Tibial nerve (tissue), 3 donors: Measurements from ENCODE around the gene ZNF207.

ENCODE experiments used
- CTCF ChIP-seq, 5 experiments: fragments of 200-600 bp in 3 of 5; fragments of 450-650 bp in 2 of 5; sonication (generic) in 3 of 5; IDR thresholded peaks; one replicate each; pipeline ENCODE4 v1.5.1; 2016 to 2019; ENCODE audit warnings: antibody characterized with exemption in 5 of 5, mild to moderate bottlenecking in 3 of 5, moderate library complexity in 2 of 5
- POLR2A ChIP-seq, 2 donors: fragments of 450-650 bp; IDR thresholded peaks; one replicate each; pipeline ENCODE4 v1.6.1; 2017; ENCODE audit warnings: antibody characterized with exemption in 2 of 2, mild to moderate bottlenecking in 2 of 2, moderate library complexity in 2 of 2

- TF ChIP-seq CTCF (IDR thresholded peaks at IDR 0.05) (no peak), POLR2A (IDR thresholded peaks at IDR 0.05) (no peak)
Measured at GRCh38 chr17:32350666-32351418, 885 bp downstream of the ZNF207 start.
